ENCODE results near the gene MALRD1. TPM values are rescaled to one million over a fixed set of nuclear protein-coding genes. Genes with fewer than 3 reads are reported as not detected.

MALRD1 gene
- total RNA-seq, 1 donor from 2014 or later = 0.28 TPM

DNA sequence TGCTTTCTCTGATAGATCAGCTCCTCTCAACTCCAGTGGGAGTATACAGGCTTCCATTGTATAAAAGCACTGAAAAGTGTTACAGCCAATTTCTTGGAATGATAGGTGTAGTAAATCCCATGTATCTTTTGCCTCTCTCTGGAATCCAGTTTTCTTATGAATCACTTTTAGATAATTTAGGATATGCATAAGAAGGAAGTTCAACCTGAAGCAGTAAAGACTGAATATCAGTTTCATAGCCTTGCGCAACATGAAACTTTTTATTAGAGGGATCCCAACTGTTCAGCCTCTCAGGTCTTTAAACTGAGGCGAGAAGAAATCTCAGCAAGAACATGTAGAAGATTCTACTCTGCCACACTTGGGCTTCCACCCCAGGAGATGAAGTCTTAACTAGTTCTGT, 280.0 kb downstream of the MALRD1 start:
- H3K27ac Mint-ChIP-seq (ENCODE audit: unreplicated experiment) = no peak overlapping the region
- DNase-seq (ENCODE audit: low spot score) = no peak
- TF ChIP-seq, protein P1, sequence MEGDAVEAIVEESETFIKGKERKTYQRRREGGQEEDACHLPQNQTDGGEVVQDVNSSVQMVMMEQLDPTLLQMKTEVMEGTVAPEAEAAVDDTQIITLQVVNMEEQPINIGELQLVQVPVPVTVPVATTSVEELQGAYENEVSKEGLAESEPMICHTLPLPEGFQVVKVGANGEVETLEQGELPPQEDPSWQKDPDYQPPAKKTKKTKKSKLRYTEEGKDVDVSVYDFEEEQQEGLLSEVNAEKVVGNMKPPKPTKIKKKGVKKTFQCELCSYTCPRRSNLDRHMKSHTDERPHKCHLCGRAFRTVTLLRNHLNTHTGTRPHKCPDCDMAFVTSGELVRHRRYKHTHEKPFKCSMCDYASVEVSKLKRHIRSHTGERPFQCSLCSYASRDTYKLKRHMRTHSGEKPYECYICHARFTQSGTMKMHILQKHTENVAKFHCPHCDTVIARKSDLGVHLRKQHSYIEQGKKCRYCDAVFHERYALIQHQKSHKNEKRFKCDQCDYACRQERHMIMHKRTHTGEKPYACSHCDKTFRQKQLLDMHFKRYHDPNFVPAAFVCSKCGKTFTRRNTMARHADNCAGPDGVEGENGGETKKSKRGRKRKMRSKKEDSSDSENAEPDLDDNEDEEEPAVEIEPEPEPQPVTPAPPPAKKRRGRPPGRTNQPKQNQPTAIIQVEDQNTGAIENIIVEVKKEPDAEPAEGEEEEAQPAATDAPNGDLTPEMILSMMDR (IDR thresholded peaks at IDR 0.05; ENCODE audit: unreplicated experiment) = no peak
- no peaks in the 10 kb centered on the region for H3K27me3 Mint-ChIP-seq (ENCODE audit: unreplicated experiment)
- H3K9me3 Mint-ChIP-seq (ENCODE audit: unreplicated experiment) = no peaks in the 10 kb centered on the region
- H3K36me3 Mint-ChIP-seq (ENCODE audit: low read depth, unreplicated experiment) = no peaks in the 10 kb centered on the region
- H3K4me1 Mint-ChIP-seq (ENCODE audit: unreplicated experiment) = no peaks in the 10 kb centered on the region
- H3K4me3 Mint-ChIP-seq (ENCODE audit: unreplicated experiment) = no peak overlapping the region

DNA sequence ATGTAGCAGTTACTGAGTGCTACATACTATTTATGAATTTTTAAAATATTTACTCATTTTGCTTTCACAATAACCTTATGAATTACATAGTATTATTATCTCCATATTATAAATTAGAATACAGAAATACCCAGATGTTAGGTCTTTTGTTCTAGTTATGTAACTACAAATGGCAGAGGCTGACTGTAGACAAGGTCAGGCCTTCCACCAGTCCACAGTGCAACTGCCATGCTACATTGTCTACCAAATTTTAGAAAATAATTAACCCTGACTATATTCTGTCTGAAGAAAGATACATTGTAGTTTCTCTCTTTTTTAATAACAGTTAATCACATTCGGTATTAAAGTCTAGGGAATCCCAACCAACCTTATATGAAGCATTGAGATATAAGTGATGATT, 280.9 kb downstream of the MALRD1 start:
- Mint-ChIP-seq H3K9me3 (ENCODE audit: unreplicated experiment) (no peaks in the 10 kb centered on the region), H3K4me1 (ENCODE audit: unreplicated experiment) (no peaks in the 10 kb centered on the region), H3K27ac (ENCODE audit: unreplicated experiment) (no peak overlapping the region), H3K27me3 (ENCODE audit: unreplicated experiment) (no peaks in the 10 kb centered on the region), H3K36me3 (ENCODE audit: low read depth, unreplicated experiment) (no peaks in the 10 kb centered on the region), H3K4me3 (ENCODE audit: unreplicated experiment) (no peak overlapping the region)
- no peak for DNase-seq (ENCODE audit: low spot score)
- TF ChIP-seq, protein P1 (IDR thresholded peaks at IDR 0.05; ENCODE audit: unreplicated experiment) = no peak

DNA sequence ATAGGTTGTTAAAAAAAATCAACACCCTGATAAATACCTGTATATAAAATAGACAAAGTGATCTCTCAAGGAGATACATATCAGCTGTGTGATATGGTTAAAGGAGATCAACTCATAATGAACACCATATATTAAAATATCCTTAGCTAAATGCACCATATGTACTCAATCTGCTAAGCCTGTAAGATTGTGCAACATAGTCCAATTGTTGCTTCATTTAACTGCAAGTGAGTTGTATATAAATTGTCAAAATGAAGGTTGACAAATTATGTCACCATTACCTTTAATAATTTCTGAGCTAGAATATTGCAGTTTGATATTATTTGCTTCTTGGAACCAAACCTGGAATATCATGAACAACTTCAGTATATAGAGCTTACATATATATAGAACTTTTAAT, 283.7 kb downstream of the MALRD1 start:
- TF ChIP-seq, protein P1 (IDR thresholded peaks at IDR 0.05; ENCODE audit: unreplicated experiment) = no peak
- H3K27ac Mint-ChIP-seq (ENCODE audit: unreplicated experiment) = no peak overlapping the region
- H3K4me1 Mint-ChIP-seq (ENCODE audit: unreplicated experiment) = no peaks in the 10 kb centered on the region
- no peaks in the 10 kb centered on the region for H3K27me3 Mint-ChIP-seq (ENCODE audit: unreplicated experiment)
- no peak overlapping the region for H3K4me3 Mint-ChIP-seq (ENCODE audit: unreplicated experiment)
- no peaks in the 10 kb centered on the region for H3K36me3 Mint-ChIP-seq (ENCODE audit: low read depth, unreplicated experiment)
- no peak for DNase-seq (ENCODE audit: low spot score)
- H3K9me3 Mint-ChIP-seq (ENCODE audit: unreplicated experiment) = no peaks in the 10 kb centered on the region

DNA sequence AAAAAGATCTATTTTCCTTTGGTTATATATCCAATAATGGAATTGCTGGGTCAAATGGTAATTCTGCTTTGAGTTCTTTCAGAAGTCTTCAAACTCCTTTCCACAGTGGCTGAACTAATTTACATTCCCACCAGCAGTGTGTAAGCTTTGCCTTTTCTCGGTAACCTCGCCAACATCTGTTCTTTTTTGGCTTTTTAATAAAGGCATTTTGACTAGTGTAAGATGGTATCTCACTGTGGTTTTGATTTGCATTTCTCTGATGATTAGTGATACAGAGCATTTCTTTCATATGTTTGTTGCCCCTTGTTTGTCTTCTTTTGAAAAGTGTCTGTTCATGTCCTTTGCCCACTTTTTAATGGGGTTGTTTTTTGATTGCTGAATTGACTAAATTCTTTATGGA, 285.0 kb downstream of the MALRD1 start:
- TF ChIP-seq, protein P1 (IDR thresholded peaks at IDR 0.05; ENCODE audit: unreplicated experiment) = no peak
- Mint-ChIP-seq H3K27me3 (ENCODE audit: unreplicated experiment) (no peaks in the 10 kb centered on the region), H3K4me3 (ENCODE audit: unreplicated experiment) (no peak overlapping the region), H3K36me3 (ENCODE audit: low read depth, unreplicated experiment) (no peaks in the 10 kb centered on the region), H3K4me1 (ENCODE audit: unreplicated experiment) (no peaks in the 10 kb centered on the region), H3K9me3 (ENCODE audit: unreplicated experiment) (no peaks in the 10 kb centered on the region), H3K27ac (ENCODE audit: unreplicated experiment) (no peak overlapping the region)
- DNase-seq (ENCODE audit: low spot score) = no peak

DNA sequence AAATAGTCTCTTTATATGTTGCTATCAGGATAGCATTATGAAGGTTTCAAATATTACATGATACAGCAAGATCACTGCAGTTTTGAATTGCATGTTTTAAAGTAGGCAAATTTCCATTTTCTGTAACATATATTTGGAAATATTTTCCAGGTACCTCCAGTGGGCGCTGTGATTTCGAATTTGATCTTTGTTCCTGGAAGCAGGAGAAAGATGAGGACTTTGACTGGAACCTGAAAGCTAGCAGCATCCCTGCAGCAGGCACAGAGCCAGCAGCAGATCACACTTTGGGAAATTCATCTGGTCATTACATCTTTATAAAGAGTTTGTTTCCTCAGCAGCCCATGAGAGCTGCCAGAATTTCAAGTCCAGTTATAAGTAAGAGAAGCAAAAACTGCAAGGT, 299.0 kb downstream of the MALRD1 start:
- no peaks in the 10 kb centered on the region for H3K4me1 Mint-ChIP-seq (ENCODE audit: unreplicated experiment)
- TF ChIP-seq, protein P1 (IDR thresholded peaks at IDR 0.05; ENCODE audit: unreplicated experiment) = no peak
- peak; percentile 12 for DNase-seq (ENCODE audit: low spot score)
- H3K4me3 Mint-ChIP-seq (ENCODE audit: unreplicated experiment) = no peak overlapping the region
- H3K27ac Mint-ChIP-seq (ENCODE audit: unreplicated experiment) = no peak overlapping the region
- H3K36me3 Mint-ChIP-seq (ENCODE audit: low read depth, unreplicated experiment) = no peaks in the 10 kb centered on the region
- no peaks in the 10 kb centered on the region for H3K27me3 Mint-ChIP-seq (ENCODE audit: unreplicated experiment)
- no peaks in the 10 kb centered on the region for H3K9me3 Mint-ChIP-seq (ENCODE audit: unreplicated experiment)
